ENCODE results near the gene DPM1. TPM values are rescaled to one million over a fixed set of nuclear protein-coding genes. Genes with fewer than 3 reads are reported as not detected.
A peak's percentile ranks its signal among the peaks of the same experiment; 100 is the strongest.

The DPM1 gene
- total RNA-seq, 3 donors from 2014 or later (not counting 1 experiment from before 2014, with no cell fraction given), result 21.2 to 26.1 (median 25.6) TPM

DNA sequence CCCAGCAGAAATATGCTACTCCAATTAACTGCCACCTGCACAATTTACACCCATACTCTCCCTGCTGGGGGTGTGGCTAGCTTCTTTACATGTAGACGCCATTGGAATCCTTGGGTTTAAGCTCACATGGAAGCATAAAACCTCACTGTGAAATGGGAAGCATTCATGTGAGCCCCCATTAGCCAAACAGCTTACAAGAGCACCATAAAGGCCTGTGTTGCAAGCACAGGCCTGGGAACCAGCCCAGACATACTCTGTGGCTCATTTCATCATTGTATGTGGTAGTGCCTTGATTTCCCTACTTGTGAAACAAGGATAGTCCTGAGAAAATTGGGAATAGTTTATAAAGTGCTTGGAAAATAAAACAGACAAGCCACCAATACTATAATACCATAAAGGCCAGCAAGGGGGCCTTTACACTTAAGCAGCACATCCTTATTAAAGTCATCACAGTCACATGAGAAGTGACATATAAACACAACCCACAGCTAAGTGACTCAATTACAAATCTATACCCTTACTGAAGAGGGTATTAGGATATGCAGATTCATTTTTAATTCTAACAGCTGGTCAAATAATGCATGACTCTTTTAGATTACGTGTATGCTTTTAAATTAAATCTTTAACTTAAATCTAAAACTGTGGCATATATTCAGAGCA is 33.9 kb downstream of the DPM1 start:
- H3K27me3 Mint-ChIP-seq (ENCODE audit: low read depth in 2 of 2), result no peaks in the 10 kb centered on the region
- DNase-seq (no peak), ATAC-seq (no peak)
- no peak overlapping the region for H3K4me3 Mint-ChIP-seq
- no peaks in the 10 kb centered on the region for H3K27me3 ChIP-seq (ENCODE audit: control insufficient read depth, insufficient read depth, low read length)
- WGBS (ENCODE audit: insufficient coverage), result 81% methylated on average over 2 of the region's 2 CpGs
- peaks cover 64 to 72% of the 10 kb centered on the region in 2 donors for H3K4me1 Mint-ChIP-seq
- no peaks in the 10 kb centered on the region for H3K36me3 Mint-ChIP-seq
- intact Hi-C loops (cut with micrococcal nuclease), result no loop called here
- H3K9me3 Mint-ChIP-seq, result no peaks in the 10 kb centered on the region
- no peak overlapping the region for H3K4me3 ChIP-seq (ENCODE audit: low read length)
- TF ChIP-seq, protein P1, sequence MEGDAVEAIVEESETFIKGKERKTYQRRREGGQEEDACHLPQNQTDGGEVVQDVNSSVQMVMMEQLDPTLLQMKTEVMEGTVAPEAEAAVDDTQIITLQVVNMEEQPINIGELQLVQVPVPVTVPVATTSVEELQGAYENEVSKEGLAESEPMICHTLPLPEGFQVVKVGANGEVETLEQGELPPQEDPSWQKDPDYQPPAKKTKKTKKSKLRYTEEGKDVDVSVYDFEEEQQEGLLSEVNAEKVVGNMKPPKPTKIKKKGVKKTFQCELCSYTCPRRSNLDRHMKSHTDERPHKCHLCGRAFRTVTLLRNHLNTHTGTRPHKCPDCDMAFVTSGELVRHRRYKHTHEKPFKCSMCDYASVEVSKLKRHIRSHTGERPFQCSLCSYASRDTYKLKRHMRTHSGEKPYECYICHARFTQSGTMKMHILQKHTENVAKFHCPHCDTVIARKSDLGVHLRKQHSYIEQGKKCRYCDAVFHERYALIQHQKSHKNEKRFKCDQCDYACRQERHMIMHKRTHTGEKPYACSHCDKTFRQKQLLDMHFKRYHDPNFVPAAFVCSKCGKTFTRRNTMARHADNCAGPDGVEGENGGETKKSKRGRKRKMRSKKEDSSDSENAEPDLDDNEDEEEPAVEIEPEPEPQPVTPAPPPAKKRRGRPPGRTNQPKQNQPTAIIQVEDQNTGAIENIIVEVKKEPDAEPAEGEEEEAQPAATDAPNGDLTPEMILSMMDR (IDR thresholded peaks at IDR 0.05), result no peak
- peak overlapping the region; percentile 27 to 69 for H3K27ac Mint-ChIP-seq
- peaks cover 17% of the 10 kb centered on the region for H3K4me1 ChIP-seq (ENCODE audit: control insufficient read depth, insufficient read depth, low read length)
- H3K9me3 ChIP-seq (ENCODE audit: control insufficient read depth, insufficient read depth, low read length), result no peaks in the 10 kb centered on the region
- no peak overlapping the region for H3K27ac ChIP-seq (ENCODE audit: low read length)
- H3K36me3 ChIP-seq (ENCODE audit: control insufficient read depth, insufficient read depth, low read length), result peaks cover 32% of the 10 kb centered on the region

DNA sequence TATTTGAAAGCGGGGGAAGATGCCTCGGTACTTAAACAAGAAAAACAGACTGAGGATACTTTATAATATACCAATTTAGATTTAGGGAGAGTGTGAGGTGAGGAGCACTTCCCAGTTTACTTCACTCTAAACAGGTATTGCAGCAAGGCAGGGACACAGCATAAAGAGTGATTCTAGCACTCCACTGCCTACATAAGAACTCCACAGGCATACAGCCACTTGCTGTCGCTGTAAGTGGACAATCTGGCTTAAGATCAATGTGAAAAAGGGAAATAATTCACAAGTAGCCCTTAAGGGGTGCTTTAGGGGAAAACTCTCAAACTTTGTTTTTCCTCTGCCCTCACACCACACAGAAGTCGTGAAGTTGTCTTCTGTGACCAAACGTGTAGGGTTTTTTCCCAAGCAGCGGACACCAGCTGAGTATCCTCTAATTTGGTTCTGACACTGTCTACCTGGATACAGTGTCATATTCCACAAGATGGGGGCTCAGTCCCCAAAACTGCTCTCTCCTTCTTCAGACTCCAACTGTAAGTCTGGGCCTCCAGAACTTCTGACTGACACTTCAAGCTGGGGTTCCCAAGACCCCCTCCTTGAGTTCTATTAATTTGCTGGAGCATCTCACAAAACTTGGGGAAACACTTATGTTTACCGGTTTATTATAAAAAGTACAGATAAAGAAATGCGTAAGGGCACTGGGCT is 36.4 kb downstream of the DPM1 start:
- 76% methylated on average over 5 of the region's 8 CpGs for WGBS (ENCODE audit: insufficient coverage)
- TF ChIP-seq, protein P1 (IDR thresholded peaks at IDR 0.05), result no peak
- H3K36me3 Mint-ChIP-seq, result no peaks in the 10 kb centered on the region
- Histone ChIP-seq H3K9me3 (ENCODE audit: control insufficient read depth, insufficient read depth, low read length) (no peaks in the 10 kb centered on the region), H3K36me3 (ENCODE audit: control insufficient read depth, insufficient read depth, low read length) (peaks cover 24% of the 10 kb centered on the region), H3K27ac (ENCODE audit: low read length) (no peak overlapping the region), H3K4me1 (ENCODE audit: control insufficient read depth, insufficient read depth, low read length) (peaks cover 11% of the 10 kb centered on the region), H3K4me3 (ENCODE audit: low read length) (no peak overlapping the region), H3K27me3 (ENCODE audit: control insufficient read depth, insufficient read depth, low read length) (no peaks in the 10 kb centered on the region)
- no peaks in the 10 kb centered on the region for H3K27me3 Mint-ChIP-seq (ENCODE audit: low read depth in 2 of 2)
- no peaks in the 10 kb centered on the region for H3K9me3 Mint-ChIP-seq
- intact Hi-C loops (cut with micrococcal nuclease), result no loop called here
- ATAC-seq (no peak), DNase-seq (no peak)
- peak overlapping the region; percentile 71 to 81 for H3K27ac Mint-ChIP-seq
- H3K4me1 Mint-ChIP-seq, result peaks cover 65 to 72% of the 10 kb centered on the region in 2 donors
- no peak overlapping the region for H3K4me3 Mint-ChIP-seq

DNA sequence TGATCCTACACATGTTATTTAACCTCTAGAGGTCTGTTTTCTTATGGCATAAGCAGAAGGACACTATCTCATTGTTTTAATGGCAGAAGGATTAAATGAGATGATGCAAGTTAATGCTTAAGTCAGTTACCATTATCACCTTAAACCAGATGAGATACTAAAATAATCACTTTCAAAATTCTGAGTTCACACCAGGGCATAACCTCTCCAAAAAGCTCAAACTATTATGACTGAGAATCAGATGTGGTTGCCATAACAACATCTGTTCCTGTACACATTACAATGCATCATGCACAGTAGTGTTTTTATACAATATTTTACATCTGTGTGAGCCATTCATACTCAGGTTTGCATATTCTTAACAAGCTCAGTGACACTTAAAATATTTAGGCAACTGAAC is 37.3 kb downstream of the DPM1 start:
- H3K4me1 ChIP-seq (ENCODE audit: control insufficient read depth, insufficient read depth, low read length), result peaks cover 12% of the 10 kb centered on the region
- ATAC-seq, result peak; percentile 67 to 79 (median 72)
- peaks cover 73 to 78% of the 10 kb centered on the region in 2 donors for H3K4me1 Mint-ChIP-seq
- peak in 1 of 2 donors; percentile 49 for DNase-seq
- no peak overlapping the region for H3K4me3 Mint-ChIP-seq
- H3K27ac Mint-ChIP-seq, result peak overlapping the region; percentile 71 to 81
- no peak overlapping the region for H3K4me3 ChIP-seq (ENCODE audit: low read length)
- no peak overlapping the region for H3K27ac ChIP-seq (ENCODE audit: low read length)
- H3K36me3 ChIP-seq (ENCODE audit: control insufficient read depth, insufficient read depth, low read length), result peaks cover 23% of the 10 kb centered on the region
- TF ChIP-seq, protein P1 (IDR thresholded peaks at IDR 0.05), result no peak
- H3K36me3 Mint-ChIP-seq, result no peaks in the 10 kb centered on the region
- H3K27me3 ChIP-seq (ENCODE audit: control insufficient read depth, insufficient read depth, low read length), result no peaks in the 10 kb centered on the region
- no peaks in the 10 kb centered on the region for H3K9me3 ChIP-seq (ENCODE audit: control insufficient read depth, insufficient read depth, low read length)
- H3K9me3 Mint-ChIP-seq, result no peaks in the 10 kb centered on the region
- intact Hi-C loops (cut with micrococcal nuclease), result no loop called here
- H3K27me3 Mint-ChIP-seq (ENCODE audit: low read depth in 2 of 2), result no peaks in the 10 kb centered on the region
